ENCODE results near the gene TMEM247. TPM values are rescaled to one million over a fixed set of nuclear protein-coding genes. Genes with fewer than 3 reads are reported as not detected.

TMEM247 gene
- total and polyA plus RNA-seq, 10 of the 15 experiments (the other 5 are each of a cell fraction or from before 2014, with no cell fraction given) = not detected

DNA sequence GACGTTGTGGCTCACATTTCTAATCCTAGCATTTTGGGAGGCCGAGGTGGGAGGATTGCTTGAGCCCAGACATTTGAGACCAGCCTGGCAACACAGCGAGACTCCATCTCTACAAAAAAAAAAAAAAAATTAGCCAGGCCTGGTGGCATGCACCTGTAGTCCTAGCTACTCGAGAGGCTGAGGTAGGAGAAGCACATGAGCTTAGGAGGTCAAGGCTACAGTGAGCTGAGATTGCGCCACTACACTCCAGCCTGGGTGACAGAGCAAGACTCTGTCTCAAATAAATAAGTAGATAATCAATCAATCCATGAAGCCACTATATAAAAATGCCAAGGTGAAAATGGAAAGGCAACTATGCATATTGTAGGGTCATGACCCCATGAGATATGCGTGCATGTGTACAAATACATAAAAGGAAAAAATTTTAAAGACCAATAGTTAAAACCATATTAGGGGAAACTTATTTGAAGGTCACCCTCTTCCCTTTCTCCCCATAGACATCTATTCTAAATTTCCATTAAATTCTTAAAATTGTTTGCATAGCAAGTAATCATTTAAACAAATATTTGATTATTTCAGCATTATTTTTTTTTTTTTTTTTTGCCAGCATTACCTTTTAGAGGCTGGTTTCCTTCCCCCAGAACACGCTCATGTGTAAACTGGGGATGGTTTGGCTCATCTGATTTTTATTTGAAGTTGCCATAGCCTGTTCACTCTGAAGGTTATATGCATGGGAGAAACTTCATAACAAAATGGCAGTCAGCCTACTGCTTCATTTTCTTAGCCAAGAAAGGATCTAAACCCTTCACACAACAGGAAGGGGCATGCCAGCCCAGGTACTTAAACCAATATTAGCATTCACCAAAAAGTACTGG is 37.3 kb upstream of the TMEM247 start (continued):
- TF ChIP-seq E2F8 (IDR thresholded peaks at IDR 0.05; ENCODE audit: low read depth, partially characterized antibody) (no peak), TARDBP (IDR thresholded peaks at IDR 0.05; ENCODE audit: borderline replicate concordance) (no peak), MTA2 (IDR thresholded peaks at IDR 0.05; ENCODE audit: low read depth) (no peak), ZNF24 (IDR thresholded peaks at IDR 0.05) (no peak), KDM1A (IDR thresholded peaks at IDR 0.05; ENCODE audit: borderline replicate concordance) (no peak), ZZZ3 (IDR thresholded peaks at IDR 0.05; ENCODE audit: control insufficient read depth, insufficient read length, low read depth) (no peak)

DNA sequence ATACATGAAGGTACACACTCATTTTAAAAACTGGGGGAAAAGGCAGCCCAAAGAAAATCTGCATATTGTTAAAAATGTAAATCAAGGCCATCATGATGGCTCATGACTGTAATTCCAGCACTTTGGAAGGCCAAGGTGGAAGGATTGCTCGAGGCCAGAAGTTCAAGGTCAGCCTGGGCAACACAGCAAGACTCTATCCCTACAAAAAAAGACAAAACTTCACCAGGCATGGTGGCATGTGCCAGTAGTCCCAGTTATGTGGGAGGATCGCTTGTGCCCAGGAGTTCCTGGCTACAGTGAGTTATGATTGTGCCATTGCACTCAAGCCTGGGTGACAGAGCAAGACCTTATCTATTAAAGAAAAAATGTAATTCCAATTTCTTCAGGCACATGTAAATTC is 34.6 kb upstream of the TMEM247 start:
- ChIA-PET CTCF (no interaction called here), POLR2A (no interaction called here), SMC1A (ENCODE audit: uncharacterized antibody, unreplicated experiment) (interaction anchor here (1.9 to 2.1 kb wide), 2 partner anchors 12 to 15 kb away, joined by 6 to 7 read pairs; no protein-coding TSS in a partner anchor), RAD21 (ENCODE audit: unreplicated experiment) (no interaction called here)
- Histone ChIP-seq H3K36me3 (ENCODE audit: control insufficient read depth in 2 of 2, insufficient read depth in 2 of 2, low read length in 1 of 2) (no peaks in the 10 kb centered on the region; a peak in 1 of 4 replicates), H3K4me3 (no peak overlapping the region), H3K9ac (ENCODE audit: control insufficient read depth, insufficient read depth, low read length) (no peak overlapping the region), H3K4me1 (ENCODE audit: control insufficient read depth, insufficient read depth, low read length) (no peaks in the 10 kb centered on the region), H3K27me3 (replicated peaks in 1 of 2; ENCODE audit: control insufficient read depth in 2 of 2, insufficient read depth in 2 of 2, low read length in 1 of 2) (no peaks in the 10 kb centered on the region; a peak in 1 of 4 replicates), H3K79me2 (ENCODE audit: control insufficient read depth, insufficient read depth, low read length) (no peaks in the 10 kb centered on the region), H2AFZ (ENCODE audit: control insufficient read depth, low read depth, low read length) (no peak overlapping the region), H3K27ac (ENCODE audit: control insufficient read depth, insufficient read depth) (no peak overlapping the region), H3K4me2 (ENCODE audit: control insufficient read depth, insufficient read depth) (no peak overlapping the region), H4K20me1 (ENCODE audit: control insufficient read depth, insufficient read depth) (no peaks in the 10 kb centered on the region), H3K9me3 (replicated peaks; ENCODE audit: control insufficient read depth, insufficient read depth, low read length) (no peaks in the 10 kb centered on the region; the same call in 2 of the 3 replicates)
- WGBS (ENCODE audit: insufficient coverage, insufficient replicate concordance, low lambda C conversion rate, missing lambda C conversion rate) = 14% methylated on average over 2 of the region's 2 CpGs
- no peak for FAIRE-seq
- ATAC-seq = no peak
- in situ Hi-C loops (cut with MboI) (no loop called here), intact Hi-C loops (cut with micrococcal nuclease; ENCODE audit: unreplicated experiment) (no loop called here)
- no TSS peak for BruUV-seq (replicated peaks)
- no peak for DNase-seq (ENCODE audit: low read depth, low spot score)
- TF ChIP-seq SP1 (IDR thresholded peaks at IDR 0.05; ENCODE audit: low read depth, low read length) (no peak), POLR2A (IDR thresholded peaks at IDR 0.05; ENCODE audit: low read depth, low read length) (no peak), MXI1 (IDR thresholded peaks at IDR 0.05; ENCODE audit: low read depth, low read length) (no peak), BACH1 (IDR thresholded peaks at IDR 0.05; ENCODE audit: borderline replicate concordance) (no peak), RBBP5 (conservative IDR thresholded peaks at IDR 0.05) (no peak), BRCA1 (IDR thresholded peaks at IDR 0.05; ENCODE audit: low read depth, low read length) (no peak), RFX5 (IDR thresholded peaks at IDR 0.05; ENCODE audit: low read depth, low read length) (no peak), BHLHE40 (IDR thresholded peaks at IDR 0.05; ENCODE audit: borderline replicate concordance in 1 of 2, low read depth in 2 of 2, low read length in 1 of 2) (no peak), PKNOX1 (IDR thresholded peaks at IDR 0.05) (no peak), ZNF622 (IDR thresholded peaks at IDR 0.05) (no peak), STAT1 (conservative IDR thresholded peaks at IDR 0.05) (no peak), CHD4 (IDR thresholded peaks at IDR 0.05) (no peak), HDGF (IDR thresholded peaks at IDR 0.05) (no peak), PML (IDR thresholded peaks at IDR 0.05; ENCODE audit: low read length) (no peak)

Measured in GM12878 (cell line).